Motor neuron (in vitro differentiated cells): ENCODE measurements around the gene MYH14. TPM values are rescaled to one million over a fixed set of nuclear protein-coding genes. Genes with fewer than 3 reads are reported as not detected.

ENCODE experiments used
- ATAC-seq, 8 experiments: fragments of 200-7000 bp; cut with Tn5 transposase; replicated peaks in 6 of 8; 2 replicates each; pipeline ENCODE4 v1.8.0; 2021; ENCODE audit warnings: mild to moderate bottlenecking in 8 of 8, moderate library complexity in 8 of 8
- H3K27ac ChIP-seq, 2 donors: fragments of 250-450 bp; sonication (Bioruptor Pico); 2 replicates each; pipeline ENCODE4 v1.9.0; 2021; ENCODE audit warnings: antibody characterized with exemption in 2 of 2, mild to moderate bottlenecking in 2 of 2, moderate library complexity in 1 of 2
- H3K4me1 ChIP-seq, 2 donors: fragments of 250-450 bp; sonication (Bioruptor Pico); replicated peaks in 1 of 2; 2 replicates each; pipeline ENCODE4 v1.6.1; 2021; ENCODE audit warnings: antibody characterized with exemption in 2 of 2, mild to moderate bottlenecking in 2 of 2, moderate library complexity in 1 of 2
- H3K4me3 ChIP-seq, 5 donors: fragments of 250-450 bp; sonication (Bioruptor Pico); 2 replicates each; pipeline ENCODE4 v1.9.0; 2021; ENCODE audit warnings: antibody characterized with exemption in 5 of 5, mild to moderate bottlenecking in 5 of 5, moderate library complexity in 4 of 5
- WGBS, 10 experiments: fragments of 450-650 bp; shearing (Covaris generic); methylation state at CpG; one replicate each; pipeline ENCODE4 v1.0.0; 2022; 5-methylcytosine and 5-hydroxymethylcytosine counted together
- in situ Hi-C, 9 experiments: fragments of 400-800 bp; cut with MboI; loops; one replicate each; pipeline ENCODE4 v1.15.0; 2021; ENCODE audit warnings: low sequenced_read_pairs in 9 of 9, low pct_unique_long_range_greater_than_20kb in 2 of 9; ENCODE audit not compliant: unreplicated experiment in 9 of 9
- total RNA-seq, 8 experiments: library from RNA; unstranded; fragments of 300-600 nt; gene quantifications; 2 replicates each; pipeline versions ENCODE4 v1.2.3 to v1.2.4, GENCODE V29; 2022

The MYH14 gene
- total RNA-seq, 8 experiments from 2014 or later = 0.18 to 2.2 (median 0.54) TPM

GRCh38 chr19:50276370-50277063 lies 73.1 kb downstream of the MYH14 start:
- Histone ChIP-seq H3K4me3 (no peak overlapping the region), H3K27ac (no peak overlapping the region), H3K4me1 (no peaks in the 10 kb centered on the region)
- ATAC-seq = no peak
- in situ Hi-C loops = no loop called here
- WGBS, 10 experiments = 72 to 100% (median 85%) methylated on average over 1 to 4 of the region's 15 CpGs; no CpG with 5 or more reads in 6 of the 10 experiments

GRCh38 chr19:50277966-50278580 lies 74.7 kb downstream of the MYH14 start:
- ATAC-seq = no peak
- in situ Hi-C loops = no loop called here
- WGBS, 10 experiments = 0 to 88% (median 73%) methylated on average over 1 to 12 of the region's 14 CpGs; no CpG with 5 or more reads in 3 of the 10 experiments
- Histone ChIP-seq H3K27ac (no peak overlapping the region), H3K4me1 (no peaks in the 10 kb centered on the region), H3K4me3 (no peak overlapping the region)

GRCh38 chr19:50280074-50280473 lies 76.7 kb downstream of the MYH14 start:
- ATAC-seq = no peak
- no peak overlapping the region for H3K4me3 ChIP-seq
- no peaks in the 10 kb centered on the region for H3K4me1 ChIP-seq
- in situ Hi-C loops = no loop called here
- WGBS, 10 experiments = 33 to 87% (median 54%) methylated on average over 1 to 8 of the region's 14 CpGs; no CpG with 5 or more reads in 5 of the 10 experiments
- H3K27ac ChIP-seq = no peak overlapping the region

- no peak for ATAC-seq
- 0 to 100% (median 20%) methylated on average over 1 to 3 of the region's 3 CpGs; no CpG with 5 or more reads in 3 of the 10 experiments for WGBS, 10 experiments
- no peak overlapping the region for H3K4me3 ChIP-seq
- H3K27ac ChIP-seq = no peak overlapping the region
- H3K4me1 ChIP-seq = no peaks in the 10 kb centered on the region
- in situ Hi-C loops = no loop called here
Observed at GRCh38 chr19:50280983-50281382, 77.6 kb downstream of the MYH14 start.

DNA sequence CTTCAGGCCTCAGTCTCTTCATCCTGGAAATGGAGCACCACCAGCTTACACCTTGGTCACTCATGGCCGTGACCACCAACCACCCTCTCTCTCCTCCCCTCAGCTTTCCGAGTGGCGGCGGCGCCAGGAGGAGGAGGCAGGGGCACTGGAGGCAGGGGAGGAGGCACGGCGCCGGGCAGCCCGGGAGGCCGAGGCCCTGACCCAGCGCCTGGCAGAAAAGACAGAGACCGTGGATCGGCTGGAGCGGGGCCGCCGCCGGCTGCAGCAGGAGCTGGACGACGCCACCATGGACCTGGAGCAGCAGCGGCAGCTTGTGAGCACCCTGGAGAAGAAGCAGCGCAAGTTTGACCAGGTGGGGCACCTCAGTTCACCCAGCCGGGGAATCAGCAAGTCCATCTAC lies 78.1 kb downstream of the MYH14 start:
- H3K4me1 ChIP-seq = no peaks in the 10 kb centered on the region
- no peak overlapping the region for H3K4me3 ChIP-seq
- H3K27ac ChIP-seq = no peak overlapping the region
- in situ Hi-C loops = no loop called here
- ATAC-seq = no peak
- 56 to 100% (median 80%) methylated on average over 1 to 3 of the region's 22 CpGs; no CpG with 5 or more reads in 7 of the 10 experiments for WGBS, 10 experiments

GRCh38 chr19:50285833-50286232 lies 82.4 kb downstream of the MYH14 start:
- no peak overlapping the region for H3K4me3 ChIP-seq
- H3K27ac ChIP-seq = no peak overlapping the region
- WGBS, 10 experiments = 0 to 85% (median 26%) methylated on average over 1 to 2 of the region's 2 CpGs
- no peaks in the 10 kb centered on the region for H3K4me1 ChIP-seq
- in situ Hi-C loops = no loop called here
- no peak for ATAC-seq

- WGBS, 10 experiments = 40 to 100% (median 62%) methylated on average over 2 to 12 of the region's 18 CpGs; no CpG with 5 or more reads in 3 of the 10 experiments
- no peak for ATAC-seq
Observed at GRCh38 chr19:50286443-50286842, 83.0 kb downstream of the MYH14 start.

DNA sequence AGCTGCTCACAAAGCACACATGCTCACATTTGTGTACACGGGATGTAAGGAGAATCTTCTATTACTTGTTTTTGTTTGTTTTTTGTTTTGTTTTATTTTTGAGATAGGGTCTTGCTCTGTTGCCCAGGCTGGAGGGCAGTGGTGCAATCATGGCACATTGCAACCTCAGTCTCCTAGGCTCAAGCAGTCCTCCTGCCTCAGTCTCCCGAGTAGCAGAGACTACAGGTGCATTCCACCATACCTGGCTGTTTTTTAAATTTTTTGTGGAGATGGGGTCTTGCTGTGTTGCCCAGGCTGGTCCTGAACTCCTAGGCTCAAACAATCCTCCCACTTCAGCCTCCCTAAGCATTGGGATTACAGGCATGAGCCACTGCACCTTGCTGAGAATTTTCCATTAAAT lies 83.9 kb downstream of the MYH14 start:
- H3K4me3 ChIP-seq = no peak overlapping the region
- H3K4me1 ChIP-seq = no peaks in the 10 kb centered on the region
- no peak for ATAC-seq
- no peak overlapping the region for H3K27ac ChIP-seq
- WGBS, 10 experiments = 0 to 86% (median 50%) methylated on average over 1 to 2 of the region's 2 CpGs; no CpG with 5 or more reads in 3 of the 10 experiments
- in situ Hi-C loops = no loop called here

More at GRCh38 chr19:50286443-50286842, 83.0 kb downstream of the MYH14 start:
- H3K27ac ChIP-seq = no peak overlapping the region
- in situ Hi-C loops = no loop called here
- H3K4me3 ChIP-seq = no peak overlapping the region
- H3K4me1 ChIP-seq = no peaks in the 10 kb centered on the region

DNA sequence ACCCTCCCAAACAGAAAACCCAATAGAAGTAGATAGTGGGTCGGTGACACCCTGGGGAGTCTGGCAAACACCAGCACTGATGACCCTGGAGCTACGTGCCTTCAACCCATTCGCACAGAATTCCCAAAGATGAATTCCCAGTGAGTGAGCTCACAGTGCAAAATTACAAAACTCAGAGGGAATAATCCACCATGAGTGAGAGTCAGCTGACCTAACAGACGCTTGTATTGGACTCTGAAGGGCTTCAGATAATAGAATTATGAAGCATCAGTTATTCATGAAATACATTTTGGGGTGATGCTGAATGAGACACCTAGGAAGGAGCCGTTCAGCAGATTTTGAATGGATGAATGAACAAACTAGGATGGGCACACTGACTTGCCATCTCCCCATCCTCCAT lies 85.5 kb downstream of the MYH14 start:
- in situ Hi-C loops = no loop called here
- H3K4me1 ChIP-seq = no peaks in the 10 kb centered on the region
- H3K4me3 ChIP-seq = no peak overlapping the region
- H3K27ac ChIP-seq = no peak overlapping the region
- 0 to 76% (median 10%) methylated on average over 1 to 5 of the region's 5 CpGs; no CpG with 5 or more reads in 4 of the 10 experiments for WGBS, 10 experiments
- no peak for ATAC-seq

GRCh38 chr19:50290011-50290410 lies 86.6 kb downstream of the MYH14 start:
- in situ Hi-C loops = no loop called here
- 30 to 80% methylated on average over 1 to 2 of the region's 6 CpGs; no CpG with 5 or more reads in 8 of the 10 experiments for WGBS, 10 experiments
- ATAC-seq = no peak

GRCh38 chr19:50290775-50291174 lies 87.4 kb downstream of the MYH14 start:
- no peak for ATAC-seq
- Histone ChIP-seq H3K4me1 (no peaks in the 10 kb centered on the region), H3K27ac (no peak overlapping the region), H3K4me3 (no peak overlapping the region)
- 11 to 100% (median 57%) methylated on average over 1 to 9 of the region's 15 CpGs; no CpG with 5 or more reads in 1 of the 10 experiments for WGBS, 10 experiments
- in situ Hi-C loops = no loop called here

More at GRCh38 chr19:50290011-50290410, 86.6 kb downstream of the MYH14 start:
- no peak overlapping the region for H3K4me3 ChIP-seq
- H3K4me1 ChIP-seq = no peaks in the 10 kb centered on the region
- no peak overlapping the region for H3K27ac ChIP-seq

DNA sequence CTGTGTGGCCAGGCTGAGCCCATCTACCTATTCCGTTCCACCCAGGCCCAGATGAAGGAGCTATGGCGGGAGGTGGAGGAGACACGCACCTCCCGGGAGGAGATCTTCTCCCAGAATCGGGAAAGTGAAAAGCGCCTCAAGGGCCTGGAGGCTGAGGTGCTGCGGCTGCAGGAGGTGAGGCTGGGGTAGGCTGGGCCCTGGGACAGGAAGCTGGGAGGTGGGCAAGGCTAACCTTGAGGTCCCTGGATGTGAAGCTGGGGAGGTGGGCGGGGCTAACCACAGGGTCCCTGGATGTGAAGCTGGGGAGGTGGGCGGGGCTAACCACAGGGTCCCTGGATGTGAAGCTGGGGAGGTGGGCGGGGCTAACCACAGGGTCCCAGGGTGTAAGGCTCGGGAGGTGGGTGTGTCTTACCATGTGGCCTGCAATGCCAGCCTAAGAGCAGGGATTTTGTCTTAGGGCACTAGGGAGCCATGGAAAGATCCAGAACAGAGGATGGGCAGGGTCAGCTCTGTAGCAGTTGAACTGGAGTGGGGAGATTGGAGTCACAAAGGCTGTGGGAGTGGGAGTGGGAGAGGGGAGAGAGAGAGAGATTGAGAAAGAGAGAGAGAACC lies 88.9 kb downstream of the MYH14 start:
- WGBS, 10 experiments = 60 to 100% (median 67%) methylated on average over 2 to 4 of the region's 11 CpGs; no CpG with 5 or more reads in 7 of the 10 experiments
- in situ Hi-C loops = no loop called here

DNA sequence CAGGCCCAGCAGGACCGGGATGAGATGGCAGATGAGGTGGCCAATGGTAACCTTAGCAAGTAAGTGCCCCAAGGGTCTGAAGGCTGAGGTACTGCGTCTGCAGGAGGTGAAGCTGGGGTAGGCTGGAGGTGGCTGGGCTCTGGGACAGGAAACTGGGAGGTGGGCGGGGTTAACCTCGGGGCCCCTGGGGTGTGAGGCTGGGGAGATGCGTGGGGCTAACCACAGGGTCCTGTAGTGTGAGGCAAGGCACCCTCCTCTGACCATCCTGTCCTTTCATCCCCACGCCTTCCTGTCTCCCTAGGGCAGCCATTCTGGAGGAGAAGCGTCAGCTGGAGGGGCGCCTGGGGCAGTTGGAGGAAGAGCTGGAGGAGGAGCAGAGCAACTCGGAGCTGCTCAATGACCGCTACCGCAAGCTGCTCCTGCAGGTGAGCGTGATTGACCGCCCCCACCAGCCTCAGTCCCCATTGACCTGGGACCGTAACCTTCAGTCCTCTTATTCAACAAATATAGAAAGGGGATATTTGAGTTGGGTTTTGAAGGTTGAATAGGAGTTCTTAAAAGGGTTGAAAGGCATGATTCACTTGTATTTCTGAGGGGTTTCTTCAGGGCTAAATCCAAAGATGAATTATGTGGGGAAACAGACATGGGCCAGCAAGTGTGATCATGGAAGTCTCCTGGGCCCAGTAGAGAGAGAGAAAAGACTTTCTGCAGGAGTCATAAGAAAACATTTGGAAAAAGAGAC lies 90.0 kb downstream of the MYH14 start:
- H3K27ac ChIP-seq = no peak overlapping the region
- in situ Hi-C loops = no loop called here
- H3K4me1 ChIP-seq = no peaks in the 10 kb centered on the region
- 20 to 100% (median 60%) methylated on average over 1 to 9 of the region's 14 CpGs; no CpG with 5 or more reads in 3 of the 10 experiments for WGBS, 10 experiments
- H3K4me3 ChIP-seq = no peak overlapping the region
- ATAC-seq = no peak

More for the DNA sequence above, 88.9 kb downstream of the MYH14 start:
- Histone ChIP-seq H3K4me3 (no peak overlapping the region), H3K4me1 (no peaks in the 10 kb centered on the region), H3K27ac (no peak overlapping the region)
- no peak for ATAC-seq
